Astrocyte (in vitro differentiated cells and primary cell): ENCODE measurements around the gene CTBP2.

Experiments
- CTCF ChIP-seq: IDR thresholded peaks from 2 replicates; pipeline ENCODE4 v1.5.1; 2011; ENCODE audit warnings: low read depth, mild to moderate bottlenecking, inconsistent platforms, low read length, moderate library complexity; ENCODE audit not compliant: insufficient read depth
- EZH2 ChIP-seq: IDR thresholded peaks from 2 replicates; pipeline ENCODE4 v1.6.1; 2012; ENCODE audit warnings: mild to moderate bottlenecking, low read length, inconsistent platforms; ENCODE audit not compliant: insufficient read depth

GRCh38 chr10:125166658-125167057 lies 6.3 kb upstream of the CTBP2 start:
- TF ChIP-seq CTCF (no peak), EZH2 (no peak)
